CD8-positive, alpha-beta memory T cell (primary cell): ENCODE data around the gene SLC9A9. TPM values are rescaled to one million over a fixed set of nuclear protein-coding genes. Genes with fewer than 3 reads are reported as not detected.
A peak's percentile ranks its signal among the peaks of the same experiment; 100 is the strongest.

ENCODE experiments used
- CTCF ChIA-PET: fragments of 350-600 bp; sonication (Branson Sonifier 250); formaldehyde crosslinking; loops from one replicate; lab custom pipeline; 2021; ENCODE audit warnings: antibody characterized with exemption; lab: Charles Lee
- POLR2A ChIA-PET: fragments of 350-600 bp; sonication (Branson Sonifier 250); formaldehyde crosslinking; loops from one replicate; lab custom pipeline; 2021; ENCODE audit warnings: antibody characterized with exemption; lab: Charles Lee
- DNase-seq, 5 donors: peaks; one replicate each; pipeline versions ENCODE4 v3.0.0 to v3.0.0-alpha.2; 2020 to 2022; ENCODE audit warnings: mixed read lengths in 1 of 5
- H3K27ac ChIP-seq: one replicate; pipeline ENCODE4 v1.7.0; 2013; ENCODE audit warnings: low read depth, mild to moderate bottlenecking, low read length, moderate library complexity
- H3K27me3 ChIP-seq: 2 replicates; pipeline ENCODE4 v1.7.0; 2013; ENCODE audit warnings: low read length, mild to moderate bottlenecking; ENCODE audit not compliant: insufficient read depth, poor library complexity, severe bottlenecking
- H3K36me3 ChIP-seq: 2 replicates; pipeline ENCODE4 v1.7.0; 2013; ENCODE audit warnings: mild to moderate bottlenecking, low read length, moderate library complexity; ENCODE audit not compliant: insufficient read depth
- H3K4me1 ChIP-seq: 2 replicates; pipeline ENCODE4 v1.7.0; 2013; ENCODE audit warnings: mild to moderate bottlenecking, low read length, moderate library complexity; ENCODE audit not compliant: insufficient read depth
- H3K4me3 ChIP-seq: 2 replicates; pipeline ENCODE4 v1.7.0; 2013; ENCODE audit warnings: mild to moderate bottlenecking, low read length
- H3K9me3 ChIP-seq: 2 replicates; pipeline ENCODE4 v1.7.0; 2013; ENCODE audit warnings: mild to moderate bottlenecking, low read length
- H3K27ac Mint-ChIP-seq, 8 donors: one replicate each; pipeline ENCODE4 v1.8.0; 2020 to 2021; ENCODE audit warnings: mixed read lengths in 8 of 8, mild to moderate bottlenecking in 6 of 8, inconsistent platforms in 3 of 8, moderate library complexity in 3 of 8
- H3K27me3 Mint-ChIP-seq, 2 donors: one replicate each; pipeline ENCODE4 v1.8.0; 2020 to 2021; ENCODE audit warnings: mixed read lengths in 2 of 2, mild to moderate bottlenecking in 1 of 2, moderate library complexity in 1 of 2
- H3K36me3 Mint-ChIP-seq, 3 donors: one replicate each; pipeline ENCODE4 v1.8.0; 2020 to 2021; ENCODE audit warnings: mixed read lengths in 3 of 3, inconsistent platforms in 1 of 3, mild to moderate bottlenecking in 1 of 3
- H3K4me1 Mint-ChIP-seq, 3 donors: one replicate each; pipeline ENCODE4 v1.8.0; 2020 to 2021; ENCODE audit warnings: mixed read lengths in 3 of 3, inconsistent platforms in 1 of 3, mild to moderate bottlenecking in 1 of 3
- H3K4me3 Mint-ChIP-seq, 7 donors: one replicate each; pipeline ENCODE4 v1.8.0; 2020 to 2021; ENCODE audit warnings: mixed read lengths in 7 of 7, mild to moderate bottlenecking in 6 of 7, moderate library complexity in 4 of 7, inconsistent platforms in 2 of 7
- H3K9me3 Mint-ChIP-seq, 5 donors: one replicate each; pipeline ENCODE4 v1.8.0; 2020 to 2022; ENCODE audit warnings: mixed read lengths in 5 of 5, mild to moderate bottlenecking in 3 of 5, moderate library complexity in 2 of 5, inconsistent platforms in 1 of 5
- polyA plus RNA-seq: library from polyadenylated mRNA; unstranded; fragments of 300-500 nt; fragmentation: Illumina TruSeq; gene quantifications from one replicate; pipeline ENCODE4 v1.2.3, GENCODE V29; 2021
- total RNA-seq, 2 experiments: library from RNA; stranded (reverse); gene quantifications; one replicate each; pipeline ENCODE4 v1.2.3, GENCODE V29; 2021

The SLC9A9 gene
- total and polyA plus RNA-seq, 3 experiments from 2014 or later: 1.2 to 18.0 (median 2.2) TPM

DNA sequence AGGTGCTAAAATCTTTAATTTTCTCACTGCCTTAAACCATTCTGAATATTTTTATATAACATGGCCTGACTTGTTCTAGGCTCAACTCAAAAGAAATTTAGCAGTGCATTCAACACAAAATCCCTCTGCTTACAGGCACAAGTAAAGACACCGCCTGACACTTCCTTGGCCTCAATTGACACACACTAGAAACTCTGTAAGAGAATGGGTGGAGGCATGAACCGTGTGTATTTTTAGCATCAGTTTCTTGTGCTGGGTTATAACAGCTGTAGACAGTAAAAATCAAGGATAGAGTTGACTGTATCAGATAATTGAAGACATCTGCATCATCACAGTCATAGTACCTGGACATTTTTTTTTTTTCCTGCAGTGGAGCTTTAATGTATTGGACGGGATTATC is 54.3 kb downstream of the SLC9A9 start:
- no peak overlapping the region for H3K4me3 Mint-ChIP-seq
- ChIA-PET CTCF (no interaction called here), POLR2A (no interaction called here)
- Histone ChIP-seq H3K9me3 (no peaks in the 10 kb centered on the region), H3K27ac (no peak overlapping the region), H3K4me3 (no peak overlapping the region), H3K4me1 (no peaks in the 10 kb centered on the region), H3K36me3 (no peaks in the 10 kb centered on the region), H3K27me3 (no peaks in the 10 kb centered on the region)
- no peaks in the 10 kb centered on the region for H3K27me3 Mint-ChIP-seq
- peaks cover 0 to 5% (median 4%) of the 10 kb centered on the region in 3 donors for H3K4me1 Mint-ChIP-seq
- no peak for DNase-seq
- H3K9me3 Mint-ChIP-seq: no peaks in the 10 kb centered on the region
- H3K27ac Mint-ChIP-seq: no peak overlapping the region
- peaks cover 13 to 26% (median 21%) of the 10 kb centered on the region in 3 donors for H3K36me3 Mint-ChIP-seq

DNA sequence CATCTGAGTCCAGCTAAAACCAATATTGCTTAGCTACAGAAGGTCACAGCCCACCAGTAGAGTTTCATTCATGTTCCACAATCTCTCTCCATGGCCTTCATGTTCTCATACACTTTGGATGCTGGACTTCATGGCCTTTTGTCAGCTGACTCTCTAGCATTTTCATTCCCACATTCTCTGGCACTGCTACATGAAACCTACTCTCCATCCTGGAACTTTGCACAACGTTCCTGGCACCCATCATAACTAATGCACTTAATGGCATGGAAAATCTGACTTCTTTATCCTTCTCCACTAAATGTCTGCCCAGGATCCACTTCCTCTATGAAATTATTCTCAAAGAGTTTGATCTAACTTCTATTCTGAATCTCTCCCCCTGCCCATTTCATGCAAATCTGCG is 56.9 kb downstream of the SLC9A9 start:
- Histone ChIP-seq H3K4me1 (no peaks in the 10 kb centered on the region), H3K9me3 (no peaks in the 10 kb centered on the region), H3K27ac (no peak overlapping the region), H3K27me3 (no peaks in the 10 kb centered on the region), H3K36me3 (no peaks in the 10 kb centered on the region), H3K4me3 (no peak overlapping the region)
- H3K36me3 Mint-ChIP-seq: peaks cover 13 to 27% (median 21%) of the 10 kb centered on the region in 3 donors
- no peaks in the 10 kb centered on the region for H3K27me3 Mint-ChIP-seq
- POLR2A ChIA-PET: no interaction called here
- DNase-seq: no peak
- no peaks in the 10 kb centered on the region for H3K9me3 Mint-ChIP-seq
- CTCF ChIA-PET: no interaction called here
- H3K27ac Mint-ChIP-seq: peak overlapping the region in 1 of 8 donors; percentile 41
- H3K4me1 Mint-ChIP-seq: no peaks in the 10 kb centered on the region
- no peak overlapping the region for H3K4me3 Mint-ChIP-seq

DNA sequence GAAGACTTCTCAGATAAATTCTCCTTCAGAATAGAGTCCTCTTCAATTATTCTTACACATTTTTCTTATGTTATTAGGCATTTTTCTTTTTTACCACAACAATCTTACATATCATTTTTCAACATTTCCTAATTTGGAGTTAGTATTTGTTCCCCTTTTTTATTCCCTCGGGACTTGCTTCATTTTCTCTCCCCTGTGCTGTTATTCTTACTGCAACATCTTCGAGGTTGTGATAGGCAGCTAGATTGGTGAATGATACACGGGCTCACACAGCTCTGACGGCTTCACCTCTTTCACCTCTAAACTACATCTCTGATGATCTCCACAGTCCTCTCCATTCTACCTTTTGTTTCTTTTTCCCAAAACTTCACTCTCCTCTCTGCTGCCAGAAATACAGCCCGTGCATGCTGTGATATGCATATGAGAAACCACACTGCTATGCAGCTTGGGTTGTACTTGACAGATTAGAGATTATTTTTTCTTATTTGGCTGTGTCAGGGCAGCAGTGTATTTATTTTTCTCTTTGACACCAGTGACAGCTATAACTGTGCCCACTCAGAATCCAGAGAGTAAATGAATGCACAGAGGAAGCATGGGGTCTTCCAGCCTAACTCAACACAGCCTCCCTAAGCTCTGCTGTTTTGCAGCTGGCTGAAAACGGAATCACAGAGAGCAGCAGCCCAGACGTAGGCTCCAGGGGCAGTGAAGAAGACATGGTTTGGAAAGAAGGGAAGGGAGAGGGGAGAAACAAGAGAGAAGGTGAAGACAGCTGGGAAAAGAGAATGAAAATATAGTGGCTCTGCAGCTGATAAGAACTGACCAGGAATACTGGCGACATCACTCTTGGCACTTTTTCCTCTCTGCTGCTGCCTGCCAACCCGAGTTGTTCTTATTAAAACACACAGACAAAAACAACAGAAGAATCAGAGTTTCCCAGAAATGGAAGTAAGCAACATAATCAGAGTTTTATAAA is 61.8 kb downstream of the SLC9A9 start:
- CTCF ChIA-PET: interaction anchor here (1.0 kb wide), 1 partner anchor 163 kb away, joined by 3 read pairs; no protein-coding TSS in a partner anchor
- Mint-ChIP-seq H3K4me1 (peaks cover 0 to 16% (median 0%) of the 10 kb centered on the region in 3 donors), H3K9me3 (no peaks in the 10 kb centered on the region), H3K4me3 (no peak overlapping the region), H3K27ac (no peak overlapping the region), H3K27me3 (no peaks in the 10 kb centered on the region), H3K36me3 (peaks cover 1 to 13% (median 9%) of the 10 kb centered on the region in 3 donors)
- no peaks in the 10 kb centered on the region for H3K4me1 ChIP-seq
- DNase-seq: no peak
- no peak overlapping the region for H3K4me3 ChIP-seq
- no peaks in the 10 kb centered on the region for H3K9me3 ChIP-seq
- POLR2A ChIA-PET: no interaction called here
- H3K27ac ChIP-seq: no peak overlapping the region
- no peaks in the 10 kb centered on the region for H3K36me3 ChIP-seq
- no peaks in the 10 kb centered on the region for H3K27me3 ChIP-seq

DNA sequence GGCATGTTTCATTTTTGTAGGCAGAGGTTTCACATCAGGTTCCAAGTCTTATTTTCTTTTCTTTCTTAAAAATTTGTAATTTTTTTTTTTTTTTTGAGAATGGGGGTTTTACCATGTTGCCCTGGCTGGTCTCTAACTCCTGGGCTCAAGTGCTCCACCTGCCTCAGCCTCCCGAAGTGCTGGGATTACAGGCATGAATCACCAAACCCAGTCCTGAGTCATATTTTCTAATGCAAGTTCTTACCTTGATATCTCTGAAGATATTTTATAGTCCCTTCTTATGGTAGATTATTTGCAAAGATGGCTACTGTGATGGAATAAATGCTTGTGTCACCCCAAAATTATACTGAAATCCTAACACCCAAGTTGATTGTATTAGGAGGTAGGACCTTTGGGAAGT is 63.8 kb downstream of the SLC9A9 start:
- H3K4me3 Mint-ChIP-seq: no peak overlapping the region
- no peaks in the 10 kb centered on the region for H3K36me3 ChIP-seq
- no peaks in the 10 kb centered on the region for H3K27me3 ChIP-seq
- no peak for DNase-seq
- no peak overlapping the region for H3K27ac Mint-ChIP-seq
- H3K4me3 ChIP-seq: no peak overlapping the region
- no peaks in the 10 kb centered on the region for H3K4me1 ChIP-seq
- no peaks in the 10 kb centered on the region for H3K9me3 Mint-ChIP-seq
- H3K27me3 Mint-ChIP-seq: no peaks in the 10 kb centered on the region
- H3K9me3 ChIP-seq: no peaks in the 10 kb centered on the region
- CTCF ChIA-PET: no interaction called here
- H3K4me1 Mint-ChIP-seq: peaks cover 0 to 16% (median 0%) of the 10 kb centered on the region in 3 donors
- POLR2A ChIA-PET: no interaction called here
- no peak overlapping the region for H3K27ac ChIP-seq
- peaks cover 0 to 8% (median 7%) of the 10 kb centered on the region in 3 donors for H3K36me3 Mint-ChIP-seq

GRCh38 chr3:143783851-143784370 is 64.4 kb downstream of the SLC9A9 start:
- ChIA-PET CTCF (no interaction called here), POLR2A (no interaction called here)
- Mint-ChIP-seq H3K4me1 (peaks cover 0 to 16% (median 0%) of the 10 kb centered on the region in 3 donors), H3K27ac (no peak overlapping the region), H3K4me3 (no peak overlapping the region), H3K27me3 (no peaks in the 10 kb centered on the region), H3K9me3 (no peaks in the 10 kb centered on the region), H3K36me3 (peaks cover 0 to 8% (median 7%) of the 10 kb centered on the region in 3 donors)
- H3K27ac ChIP-seq: no peak overlapping the region
- no peaks in the 10 kb centered on the region for H3K36me3 ChIP-seq
- no peaks in the 10 kb centered on the region for H3K9me3 ChIP-seq
- DNase-seq: no peak
- H3K4me1 ChIP-seq: no peaks in the 10 kb centered on the region
- no peaks in the 10 kb centered on the region for H3K27me3 ChIP-seq
- H3K4me3 ChIP-seq: no peak overlapping the region

GRCh38 chr3:143775459-143775858 is 72.8 kb downstream of the SLC9A9 start:
- CTCF ChIA-PET: interaction anchor here (0.9 to 1.3 kb wide), 3 partner anchors 50 to 198 kb away, joined by 3 read pairs; no protein-coding TSS in a partner anchor
- DNase-seq: peak in 1 of 5 donors; percentile 36
- H3K27ac Mint-ChIP-seq: no peak overlapping the region
- POLR2A ChIA-PET: interaction anchor here (1.1 kb wide), 1 partner anchor 196 kb away, joined by 4 read pairs; the partner anchor contains the start of gene DIPK2A
- Histone ChIP-seq H3K4me3 (no peak overlapping the region), H3K4me1 (no peaks in the 10 kb centered on the region), H3K9me3 (no peaks in the 10 kb centered on the region), H3K27ac (no peak overlapping the region), H3K27me3 (no peaks in the 10 kb centered on the region), H3K36me3 (no peaks in the 10 kb centered on the region)
- peaks cover 0 to 2% of the 10 kb centered on the region in 2 donors for H3K27me3 Mint-ChIP-seq
- no peaks in the 10 kb centered on the region for H3K9me3 Mint-ChIP-seq
- H3K36me3 Mint-ChIP-seq: peaks cover 0 to 2% (median 0%) of the 10 kb centered on the region in 3 donors
- H3K4me3 Mint-ChIP-seq: no peak overlapping the region
- H3K4me1 Mint-ChIP-seq: peaks cover 1 to 9% (median 7%) of the 10 kb centered on the region in 3 donors

DNA sequence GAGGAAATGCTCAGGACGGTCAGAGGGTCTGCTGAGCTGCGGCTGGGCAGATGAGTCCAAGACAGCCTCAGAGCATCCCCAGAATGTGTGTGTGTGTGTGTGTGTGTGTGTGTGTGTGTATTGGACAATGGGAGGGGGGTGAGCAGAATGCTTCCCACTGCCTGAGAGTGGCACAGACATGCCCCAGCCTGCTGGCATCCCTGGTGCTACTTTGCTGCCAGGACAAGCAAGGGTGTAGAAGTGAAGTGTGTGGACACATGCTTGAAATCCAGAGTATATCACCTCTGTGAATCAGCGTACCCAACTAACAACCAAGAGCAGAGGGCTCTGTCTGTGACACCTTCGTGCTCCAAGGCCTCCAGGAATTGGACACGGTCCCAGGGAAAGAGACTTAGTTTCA is 76.3 kb downstream of the SLC9A9 start:
- Mint-ChIP-seq H3K4me1 (peaks cover 1 to 9% (median 7%) of the 10 kb centered on the region in 3 donors), H3K9me3 (no peaks in the 10 kb centered on the region), H3K4me3 (no peak overlapping the region), H3K36me3 (no peaks in the 10 kb centered on the region), H3K27me3 (peaks cover 0 to 2% of the 10 kb centered on the region in 2 donors), H3K27ac (no peak overlapping the region)
- Histone ChIP-seq H3K9me3 (no peaks in the 10 kb centered on the region), H3K36me3 (no peaks in the 10 kb centered on the region), H3K27me3 (no peaks in the 10 kb centered on the region), H3K4me1 (no peaks in the 10 kb centered on the region), H3K4me3 (no peak overlapping the region), H3K27ac (no peak overlapping the region)
- no peak for DNase-seq
- ChIA-PET POLR2A (no interaction called here), CTCF (interaction anchor here (0.9 kb wide), 1 partner anchor 181 kb away, joined by 3 read pairs; no protein-coding TSS in a partner anchor)

DNA sequence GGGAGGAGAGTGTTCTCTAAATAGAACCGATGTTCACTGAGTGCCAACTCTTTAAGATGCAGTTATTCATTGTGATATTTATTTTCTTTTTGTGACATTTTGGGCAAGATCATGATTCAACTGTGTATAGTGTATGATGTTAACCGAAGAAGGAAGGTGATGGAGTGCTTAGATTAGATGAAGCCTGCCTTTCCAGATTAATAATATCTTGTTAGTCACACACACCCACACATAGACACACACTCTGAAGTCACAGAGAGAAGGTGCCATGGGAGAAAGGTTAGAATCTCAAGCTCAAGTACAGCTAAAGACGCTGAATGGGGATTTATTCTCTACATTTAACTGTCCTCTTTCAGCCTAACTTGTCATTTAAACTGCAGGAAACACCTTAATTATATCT is 77.0 kb downstream of the SLC9A9 start:
- Mint-ChIP-seq H3K36me3 (peaks cover 0 to under 1% (median 0%) of the 10 kb centered on the region in 3 donors), H3K27ac (no peak overlapping the region), H3K27me3 (peaks cover 0 to 2% of the 10 kb centered on the region in 2 donors), H3K4me3 (no peak overlapping the region), H3K9me3 (no peaks in the 10 kb centered on the region), H3K4me1 (peaks cover 1 to 9% (median 7%) of the 10 kb centered on the region in 3 donors)
- Histone ChIP-seq H3K9me3 (no peaks in the 10 kb centered on the region), H3K27me3 (no peaks in the 10 kb centered on the region), H3K4me3 (no peak overlapping the region), H3K27ac (no peak overlapping the region), H3K36me3 (no peaks in the 10 kb centered on the region), H3K4me1 (no peaks in the 10 kb centered on the region)
- ChIA-PET CTCF (no interaction called here), POLR2A (no interaction called here)
- DNase-seq: no peak
